Glutamatergic neuron (in vitro differentiated cells): ENCODE data around the gene TAPT1. TPM values are rescaled to one million over a fixed set of nuclear protein-coding genes. Genes with fewer than 3 reads are reported as not detected.

Experiments used
- DNase-seq: peaks from one replicate; pipeline ENCODE4 v3.0.0; 2022
- H3K27ac Mint-ChIP-seq: one replicate; pipeline ENCODE4 v1.8.0; 2020; ENCODE audit warnings: mild to moderate bottlenecking, mixed read lengths, inconsistent platforms; ENCODE audit not compliant: unreplicated experiment
- H3K27me3 Mint-ChIP-seq: one replicate; pipeline ENCODE4 v1.8.0; 2020; ENCODE audit warnings: mild to moderate bottlenecking, moderate library complexity, mixed read lengths, inconsistent platforms; ENCODE audit not compliant: unreplicated experiment
- H3K36me3 Mint-ChIP-seq: one replicate; pipeline ENCODE4 v1.8.0; 2020; ENCODE audit warnings: mild to moderate bottlenecking, mixed read lengths, inconsistent platforms; ENCODE audit not compliant: unreplicated experiment
- H3K4me1 Mint-ChIP-seq: one replicate; pipeline ENCODE4 v1.8.0; 2020; ENCODE audit warnings: mild to moderate bottlenecking, low read depth, mixed read lengths, inconsistent platforms; ENCODE audit not compliant: unreplicated experiment
- H3K4me3 Mint-ChIP-seq: one replicate; pipeline ENCODE4 v1.8.0; 2020; ENCODE audit warnings: mild to moderate bottlenecking, mixed read lengths, inconsistent platforms; ENCODE audit not compliant: unreplicated experiment
- H3K9me3 Mint-ChIP-seq: one replicate; pipeline ENCODE4 v1.8.0; 2020; ENCODE audit warnings: mild to moderate bottlenecking, moderate library complexity, mixed read lengths, inconsistent platforms; ENCODE audit not compliant: unreplicated experiment
- CTCF ChIP-seq: fragments of 200-600 bp; sonication (generic); IDR thresholded peaks from one replicate; pipeline ENCODE4 v1.5.0; 2021; ENCODE audit not compliant: partially characterized antibody, unreplicated experiment
- total RNA-seq: library from RNA; stranded (reverse); fragmentation: NEBNext Ultra II Directional; extraction: Animal tissue kit (Norgen Biotek cat#: 25700); gene quantifications from one replicate; pipeline ENCODE4 v1.2.1, GENCODE V29; 2021; ENCODE audit not compliant: unreplicated experiment

The TAPT1 gene
- total RNA-seq, 1 donor from 2014 or later = 28.9 TPM

GRCh38 chr4:16139066-16139945, 87.0 kb downstream of the TAPT1 start:
- H3K36me3 Mint-ChIP-seq = peaks cover 4% of the 10 kb centered on the region
- peaks cover 4% of the 10 kb centered on the region for H3K9me3 Mint-ChIP-seq
- H3K4me3 Mint-ChIP-seq = no peak overlapping the region
- no peak overlapping the region for H3K27ac Mint-ChIP-seq
- TF ChIP-seq CTCF = no peak
- H3K27me3 Mint-ChIP-seq = peaks cover 7% of the 10 kb centered on the region
- H3K4me1 Mint-ChIP-seq = no peaks in the 10 kb centered on the region
- no peak for DNase-seq

GRCh38 chr4:16136827-16137226, 89.4 kb downstream of the TAPT1 start:
- no peak overlapping the region for H3K27ac Mint-ChIP-seq
- H3K27me3 Mint-ChIP-seq = peaks cover 6% of the 10 kb centered on the region
- H3K4me3 Mint-ChIP-seq = no peak overlapping the region
- peaks cover 4% of the 10 kb centered on the region for H3K9me3 Mint-ChIP-seq
- H3K4me1 Mint-ChIP-seq = no peaks in the 10 kb centered on the region
- no peak for DNase-seq
- TF ChIP-seq CTCF = no peak
- H3K36me3 Mint-ChIP-seq = peaks cover 5% of the 10 kb centered on the region

- Mint-ChIP-seq H3K27me3 (peaks cover 6% of the 10 kb centered on the region), H3K4me3 (no peak overlapping the region), H3K9me3 (peaks cover 2% of the 10 kb centered on the region), H3K27ac (no peak overlapping the region), H3K4me1 (no peaks in the 10 kb centered on the region), H3K36me3 (peaks cover 5% of the 10 kb centered on the region)
- no peak for TF ChIP-seq CTCF
- no peak for DNase-seq
Observed at GRCh38 chr4:16136311-16136710, 90.0 kb downstream of the TAPT1 start.

- peaks cover 2% of the 10 kb centered on the region for H3K9me3 Mint-ChIP-seq
- no peak for DNase-seq
- H3K36me3 Mint-ChIP-seq = peaks cover 5% of the 10 kb centered on the region
- no peak overlapping the region for H3K4me3 Mint-ChIP-seq
- H3K4me1 Mint-ChIP-seq = no peaks in the 10 kb centered on the region
- H3K27ac Mint-ChIP-seq = no peak overlapping the region
- peaks cover 6% of the 10 kb centered on the region for H3K27me3 Mint-ChIP-seq
- TF ChIP-seq CTCF = no peak
Observed at GRCh38 chr4:16133406-16133805, 92.9 kb downstream of the TAPT1 start.

GRCh38 chr4:16131293-16131692, 95.0 kb downstream of the TAPT1 start:
- Mint-ChIP-seq H3K27ac (no peak overlapping the region), H3K4me1 (no peaks in the 10 kb centered on the region), H3K9me3 (peaks cover 2% of the 10 kb centered on the region), H3K36me3 (peaks cover 5% of the 10 kb centered on the region), H3K4me3 (no peak overlapping the region), H3K27me3 (no peaks in the 10 kb centered on the region)
- no peak for DNase-seq
- TF ChIP-seq CTCF = no peak
